NCI-H345 treated with DMSO at 0.1 percent for 48 hours (cell line): ENCODE data around the gene METTL8.

Source experiments
- DNase-seq: peaks from one replicate; lab custom pipeline; 2025; ENCODE audit not compliant: unreplicated experiment; lab: John Stamatoyannopoulos, UW

The METTL8 gene

DNA sequence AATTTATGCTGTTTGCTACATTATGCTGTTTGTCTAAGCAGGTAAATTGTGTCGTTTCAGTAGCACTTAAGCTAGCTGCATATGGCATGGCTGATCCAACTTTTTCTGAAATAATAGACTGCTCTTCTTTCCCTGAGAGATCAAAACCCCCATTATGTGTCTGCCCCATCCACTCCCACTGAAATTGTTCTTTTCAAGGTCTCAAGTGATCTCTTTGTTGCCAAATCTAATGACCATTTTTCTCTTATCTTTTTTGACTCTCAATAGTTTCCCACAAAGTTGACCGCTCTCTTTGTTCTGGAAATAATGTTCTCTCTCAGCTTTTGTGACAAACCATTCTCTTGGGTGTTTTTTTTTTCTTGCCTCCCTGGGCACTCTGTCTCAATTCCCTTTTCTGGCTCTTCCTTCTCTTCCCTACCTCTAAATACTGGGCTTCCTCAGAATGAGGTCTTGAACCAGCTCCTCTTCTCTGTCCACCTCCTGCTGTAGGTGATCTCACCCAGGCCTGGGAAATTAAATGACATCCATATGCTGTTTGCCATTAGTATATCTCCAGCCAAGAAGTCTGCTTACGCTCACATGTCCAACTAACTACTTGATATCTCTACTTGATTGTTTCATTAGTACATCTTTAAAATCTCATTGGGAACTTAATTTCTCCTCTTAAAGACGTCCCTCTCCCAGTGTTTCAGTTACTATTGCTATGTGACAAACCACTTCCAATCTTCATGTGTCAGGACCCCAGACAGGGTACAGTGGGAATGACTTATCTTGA, 165.7 kb downstream of the METTL8 start:
- no peak for DNase-seq
